Measurements from ENCODE around the gene P2RY13.
A peak's percentile ranks its signal among the peaks of the same experiment; 100 is the strongest.

The P2RY13 gene

DNA sequence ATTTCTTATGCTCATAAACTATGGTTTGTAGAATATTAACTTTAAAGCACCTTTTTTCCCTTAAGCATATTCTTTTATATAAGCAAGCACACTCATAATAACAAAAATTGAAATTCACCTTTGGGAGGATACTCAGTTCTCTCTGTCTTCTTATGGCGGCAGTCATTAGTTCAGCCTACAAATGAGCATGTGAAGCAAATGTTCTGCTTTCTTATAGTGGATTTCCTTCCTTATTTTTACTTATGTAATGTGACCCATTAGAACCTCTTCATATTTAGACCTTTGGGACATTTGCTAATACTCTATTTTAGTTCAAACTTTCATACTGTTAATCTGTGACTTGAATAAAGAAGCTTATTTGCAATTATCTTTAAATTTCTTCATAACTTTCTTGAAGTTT is at the start of gene P2RY13:
Gene P2RY13, minus strand, starts transcription at position 187 of the 400 bp plus-strand sequence. Its CDS starts 21 bp downstream, at position 166.
- no peak for DNase-seq (ENCODE audit: low spot score)

DNA sequence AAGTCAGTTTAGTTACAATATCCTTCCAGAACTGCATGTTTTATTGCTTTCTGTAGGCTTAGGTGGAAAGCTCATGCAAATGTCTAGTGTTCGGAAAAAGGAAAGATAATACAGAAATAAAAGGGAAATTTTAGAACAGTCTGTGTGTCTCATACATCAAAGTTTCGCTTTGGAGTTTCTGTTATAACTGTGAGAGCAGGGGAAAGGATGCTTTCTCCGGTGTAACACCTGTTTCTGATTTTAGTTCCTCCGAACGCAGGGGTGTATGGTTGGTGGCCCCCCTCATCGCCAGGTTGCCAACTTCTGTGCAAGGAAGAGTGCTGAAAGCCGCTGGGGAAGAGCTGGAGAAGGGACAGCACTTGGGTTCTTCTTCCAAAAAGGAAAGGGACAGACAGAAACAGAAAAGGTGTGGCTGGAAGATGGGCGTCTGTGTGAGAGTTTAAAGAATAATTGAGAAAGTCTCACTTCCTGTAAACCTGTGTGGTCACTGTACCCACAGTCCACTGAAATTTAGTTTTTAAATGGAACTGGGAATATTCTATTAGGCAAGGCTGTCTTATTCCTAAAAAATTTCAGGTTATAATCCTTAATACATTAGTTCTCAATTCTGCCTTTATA is 48.5 kb upstream of the P2RY13 start:
- no peak for FAIRE-seq
- no peak for DNase-seq (ENCODE audit: low spot score)

More for the DNA sequence above, at the start of gene P2RY13:
- FAIRE-seq, result no peak

- DNase-seq (ENCODE audit: low spot score), result no peak
- FAIRE-seq, result no peak
These were observed 42.9 kb upstream of the P2RY13 start for GRCh38 chr3:151372063-151372820.

DNA sequence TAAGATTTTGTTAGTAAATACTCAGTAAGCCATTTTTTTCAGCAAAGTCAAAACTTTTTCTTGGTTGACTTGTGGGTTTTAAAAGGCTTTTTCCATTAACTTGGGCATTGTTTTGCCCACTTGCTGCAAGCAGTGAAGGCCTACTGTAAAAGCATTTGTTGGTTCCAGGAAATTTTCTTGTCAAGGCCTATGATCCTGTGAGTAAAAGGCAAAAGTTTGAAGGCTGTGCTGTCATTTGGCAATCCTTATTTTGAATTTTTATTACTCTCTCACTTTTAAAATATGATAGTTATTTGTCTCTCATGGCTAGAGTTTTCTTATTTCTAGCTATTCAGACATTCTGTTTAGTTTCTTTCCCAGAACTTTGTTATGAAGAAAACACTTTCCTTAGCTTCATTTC is 42.2 kb upstream of the P2RY13 start:
- FAIRE-seq (no peak), DNase-seq (ENCODE audit: low spot score) (no peak)

DNA sequence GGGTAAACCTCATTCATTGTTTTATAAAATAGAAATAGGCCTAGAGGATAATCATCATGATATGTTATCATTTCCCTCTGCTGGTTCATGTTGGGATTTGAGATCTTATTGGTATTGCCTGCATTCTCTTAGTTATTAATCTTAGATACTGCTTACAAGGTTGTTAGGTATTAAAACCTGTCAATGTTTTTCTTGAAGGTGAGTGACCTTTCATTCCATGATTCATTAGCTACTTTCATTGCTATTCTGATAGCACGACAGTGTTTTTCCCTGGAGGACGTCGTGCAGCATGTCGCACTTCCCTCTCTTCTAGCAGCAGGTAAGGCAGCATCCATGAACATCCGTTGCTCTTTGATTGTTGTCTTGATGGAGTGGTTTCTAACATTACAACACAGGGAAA is 38.1 kb upstream of the P2RY13 start:
- DNase-seq (ENCODE audit: low spot score) (no peak), FAIRE-seq (no peak)

GRCh38 chr3:151366993-151367392 is 37.6 kb upstream of the P2RY13 start:
- DNase-seq (ENCODE audit: low spot score) (no peak), FAIRE-seq (no peak)

DNA sequence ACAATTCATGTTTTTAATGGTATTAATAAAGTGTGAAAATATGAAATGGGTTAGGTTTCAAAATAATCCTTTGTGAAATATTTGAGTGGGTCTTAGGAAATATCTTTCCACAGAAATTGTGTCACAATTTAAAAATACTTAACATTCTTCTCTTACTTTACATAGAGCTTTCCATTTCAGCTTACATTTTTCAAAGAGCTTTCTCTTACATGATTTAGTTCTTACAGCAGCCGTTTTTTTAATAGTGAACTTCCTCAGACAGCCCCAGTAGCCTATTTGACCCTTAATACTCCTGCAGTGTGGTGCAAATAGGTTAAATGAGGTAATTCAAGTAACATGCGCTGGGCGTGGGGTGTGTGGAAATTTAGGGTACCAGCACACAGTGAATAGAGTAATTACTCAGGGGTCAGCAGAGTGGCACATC is 33.4 kb upstream of the P2RY13 start:
- no peak for FAIRE-seq

DNA sequence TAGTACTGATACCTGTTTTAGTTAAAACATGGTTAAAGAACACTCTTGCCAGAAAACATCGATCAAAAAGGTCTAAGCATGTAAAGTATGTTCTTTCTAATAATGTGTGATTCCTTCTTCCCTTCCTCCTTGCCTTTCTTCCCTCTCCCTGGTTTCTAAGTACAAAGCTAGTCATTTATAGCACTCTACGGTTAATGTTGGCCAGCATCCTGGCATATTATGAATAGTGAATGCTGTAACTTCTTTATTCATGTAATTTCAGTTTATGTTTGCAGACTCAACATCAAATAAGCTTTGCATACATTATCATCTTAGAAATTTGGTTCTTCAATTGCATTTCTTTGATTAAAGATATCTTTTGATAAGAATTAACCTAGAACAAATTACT is 28.1 kb upstream of the P2RY13 start:
- FAIRE-seq (no peak), DNase-seq (ENCODE audit: low spot score) (no peak)

More for the DNA sequence above, 33.4 kb upstream of the P2RY13 start:
- no peak for DNase-seq (ENCODE audit: low spot score)

GRCh38 chr3:151356794-151357462 is 27.6 kb upstream of the P2RY13 start:
- DNase-seq (ENCODE audit: low spot score), result no peak
- FAIRE-seq, result no peak

- FAIRE-seq (no peak), DNase-seq (ENCODE audit: low spot score) (no peak)
These were observed 22.3 kb upstream of the P2RY13 start for GRCh38 chr3:151351648-151352047.

- FAIRE-seq, result no peak
- no peak for DNase-seq (ENCODE audit: low spot score)
These were observed 21.9 kb upstream of the P2RY13 start for GRCh38 chr3:151351219-151351618.

- DNase-seq (ENCODE audit: low spot score), result no peak
- no peak for FAIRE-seq
These were observed 21.3 kb upstream of the P2RY13 start for GRCh38 chr3:151350656-151351055.

DNA sequence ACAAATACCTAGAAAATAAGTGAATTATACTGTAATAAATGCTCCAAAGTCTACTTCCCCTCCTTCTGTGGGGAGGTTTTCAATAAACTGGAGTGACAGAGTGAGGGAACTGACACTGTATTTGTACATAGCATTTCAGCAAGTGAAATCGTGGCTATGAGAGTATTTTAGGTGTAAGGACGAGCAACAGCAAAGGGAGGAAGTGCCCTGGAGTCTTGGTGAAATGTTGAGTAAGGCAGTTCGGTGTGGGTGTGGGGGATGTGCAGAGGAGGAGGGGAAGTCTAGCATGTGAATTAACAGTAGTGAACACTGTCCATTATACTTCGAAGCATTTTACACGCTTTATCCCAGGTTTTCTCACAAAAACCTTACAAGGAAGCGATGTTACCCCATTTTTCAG is 18.1 kb upstream of the P2RY13 start:
- no peak for DNase-seq (ENCODE audit: low spot score)
- no peak for FAIRE-seq

- FAIRE-seq (no peak), DNase-seq (ENCODE audit: low spot score) (no peak)
These were observed 16.9 kb upstream of the P2RY13 start for GRCh38 chr3:151346292-151346691.

GRCh38 chr3:151345859-151346258 is 16.5 kb upstream of the P2RY13 start:
- FAIRE-seq, result no peak
- DNase-seq (ENCODE audit: low spot score), result peak; percentile 22

GRCh38 chr3:151331696-151332095 is 2.3 kb upstream of the P2RY13 start:
- no peak for FAIRE-seq
- no peak for DNase-seq (ENCODE audit: low spot score)

- no peak for FAIRE-seq
These were observed 1.6 kb upstream of the P2RY13 start for GRCh38 chr3:151330899-151331298.

DNA sequence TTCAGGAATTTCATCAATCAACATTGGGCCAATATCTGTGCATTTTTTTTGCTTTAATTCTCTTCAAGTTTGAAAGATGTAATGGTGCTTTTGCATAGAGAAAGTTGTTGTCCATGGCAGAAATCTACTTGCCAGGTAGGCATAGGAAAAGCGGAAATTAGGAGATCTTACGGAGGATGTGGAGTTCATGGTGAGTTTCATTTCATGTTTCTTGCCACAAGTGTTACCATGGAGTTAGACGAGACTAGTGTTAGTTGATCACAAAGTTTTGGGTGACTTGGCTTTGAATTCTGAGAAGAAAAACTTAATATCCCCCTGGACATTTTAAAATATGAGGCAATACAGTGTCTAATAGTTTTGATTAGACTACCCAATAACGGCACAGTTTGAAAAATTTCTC is 1.0 kb upstream of the P2RY13 start:
- DNase-seq (ENCODE audit: low spot score) (no peak), FAIRE-seq (no peak)

More at GRCh38 chr3:151330899-151331298, 1.6 kb upstream of the P2RY13 start:
- DNase-seq (ENCODE audit: low spot score), result no peak

DNA sequence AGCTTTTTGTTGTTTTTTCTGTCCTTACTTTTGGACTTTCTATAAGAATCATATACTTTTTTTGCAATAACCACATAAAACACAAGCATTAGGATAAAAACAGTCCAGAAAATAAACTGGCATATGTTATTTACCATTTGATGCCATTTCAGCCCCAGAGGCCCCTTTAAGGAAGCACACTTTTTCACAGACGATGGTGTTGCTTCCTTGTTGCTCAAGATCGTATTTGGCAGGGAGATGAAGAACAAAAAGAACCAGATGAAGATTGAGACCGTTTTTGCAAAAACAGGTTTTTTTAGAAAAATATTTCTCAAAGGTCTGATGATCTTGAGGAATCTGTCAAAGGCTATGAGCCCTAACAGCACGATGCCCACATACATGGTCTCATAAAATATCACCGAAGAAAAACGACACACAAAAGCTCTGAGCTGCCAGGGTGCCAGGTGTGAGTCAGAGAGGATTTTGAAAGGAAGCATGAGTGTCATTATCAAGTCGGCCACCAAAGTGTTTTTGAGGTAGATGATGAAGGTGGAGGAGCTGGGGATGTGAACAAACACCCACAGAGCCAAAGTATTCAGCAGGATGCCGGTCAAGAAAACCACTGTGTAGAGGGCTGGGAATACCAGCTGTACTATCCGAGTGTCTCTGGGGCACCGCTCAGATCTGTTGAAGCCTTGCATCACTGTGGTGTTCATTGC is 902 bp downstream of the P2RY13 start:
- DNase-seq (ENCODE audit: low spot score) (peak; percentile 37), FAIRE-seq (peak; percentile 30)

DNA sequence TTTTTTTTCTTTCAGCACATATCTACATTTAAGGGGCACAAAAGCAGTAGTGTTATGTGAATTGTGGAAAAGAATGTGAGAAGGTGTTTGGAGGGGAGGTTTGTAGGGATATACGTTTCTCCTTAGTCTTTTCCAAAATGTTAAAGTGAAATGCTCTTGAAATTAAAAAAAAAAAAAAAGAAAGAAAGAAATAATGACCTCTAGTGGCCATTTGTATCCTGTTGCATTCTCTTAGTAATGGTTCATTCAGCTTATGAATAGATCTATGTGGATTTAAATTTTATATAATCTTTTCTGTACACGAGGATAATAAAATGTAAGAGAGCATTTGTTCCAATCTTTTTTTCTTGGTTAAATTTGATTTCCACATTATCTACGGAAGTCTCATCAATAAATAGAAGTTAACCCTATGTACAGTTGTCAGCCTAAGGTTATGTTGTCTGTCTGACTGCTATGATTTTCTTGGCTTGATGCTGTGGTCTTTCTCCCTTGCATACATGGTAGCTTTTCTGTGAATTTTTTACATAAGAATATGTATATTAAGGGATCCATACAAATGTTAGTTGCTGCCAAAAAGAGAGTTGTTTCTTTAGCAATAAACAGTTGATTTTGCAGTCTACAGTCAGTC is 1.7 kb downstream of the P2RY13 start:
- no peak for DNase-seq (ENCODE audit: low spot score)

DNA sequence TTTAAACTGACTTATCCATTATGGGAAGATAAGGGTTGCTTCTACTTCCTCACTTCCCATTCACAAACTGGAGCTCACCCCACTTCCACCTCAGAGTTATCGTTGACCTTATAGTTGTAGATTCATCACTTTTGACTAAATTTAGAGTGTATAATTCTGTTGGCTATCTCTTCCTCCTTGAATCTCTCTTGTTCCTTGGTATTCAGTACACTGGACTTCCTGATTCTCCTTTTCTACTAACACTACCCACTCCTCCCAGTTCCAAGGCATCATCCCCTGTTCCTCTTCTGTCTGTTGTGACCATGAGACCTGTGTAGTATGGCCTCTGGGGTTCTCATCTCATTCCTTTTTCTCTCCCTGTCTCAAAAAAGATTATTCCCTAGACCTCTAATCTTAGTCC is 6.8 kb downstream of the P2RY13 start:
- DNase-seq (ENCODE audit: low spot score), result no peak
- FAIRE-seq, result no peak

More for the DNA sequence above, 1.7 kb downstream of the P2RY13 start:
- FAIRE-seq, result peak; percentile 81

All from RCC 7860 (cell line).